Hepatocyte (in vitro differentiated cells): Measurements from ENCODE around the gene RPL6. TPM values are rescaled to one million over a fixed set of nuclear protein-coding genes. Genes with fewer than 3 reads are reported as not detected.

Experiments used
- DNase-seq: peaks from one replicate; pipeline ENCODE4 v3.0.0-alpha.2; 2016; ENCODE audit warnings: low spot score
- H2AFZ ChIP-seq: fragments of 200-600 bp; sonication (generic); 2 replicates; pipeline ENCODE4 v1.6.0; 2016; ENCODE audit warnings: antibody characterized with exemption, mild to moderate bottlenecking
- H3K27ac ChIP-seq: fragments of 200-600 bp; sonication (generic); 2 replicates; pipeline ENCODE4 v1.5.1; 2016; ENCODE audit warnings: mild to moderate bottlenecking
- H3K27me3 ChIP-seq: fragments of 200-600 bp; sonication (generic); 2 replicates; pipeline ENCODE4 v1.6.1; 2016
- H3K36me3 ChIP-seq: fragments of 200-600 bp; sonication (generic); replicated peaks from 2 replicates; pipeline ENCODE4 v1.5.1; 2016; ENCODE audit warnings: low read depth; ENCODE audit not compliant: insufficient read depth
- H3K4me1 ChIP-seq: fragments of 200-600 bp; sonication (generic); 2 replicates; pipeline ENCODE4 v1.5.1; 2016; ENCODE audit warnings: mild to moderate bottlenecking, moderate library complexity; ENCODE audit not compliant: insufficient read depth
- H3K4me2 ChIP-seq: fragments of 200-600 bp; sonication (generic); 2 replicates; pipeline ENCODE4 v1.6.0; 2016
- H3K4me3 ChIP-seq: fragments of 200-600 bp; sonication (generic); 2 replicates; pipeline ENCODE4 v1.5.1; 2016; ENCODE audit warnings: mild to moderate bottlenecking
- H3K79me2 ChIP-seq: fragments of 200-600 bp; sonication (generic); 2 replicates; pipeline ENCODE4 v1.6.0; 2017; ENCODE audit warnings: mild to moderate bottlenecking
- H3K9me2 ChIP-seq: fragments of 200-600 bp; sonication (generic); replicated peaks from 2 replicates; pipeline ENCODE4 v1.6.0; 2017; ENCODE audit warnings: mild to moderate bottlenecking; ENCODE audit not compliant: insufficient read depth
- H3K9me3 ChIP-seq: fragments of 200-600 bp; sonication (generic); 2 replicates; pipeline ENCODE4 v1.5.1; 2016; ENCODE audit warnings: low read depth, mild to moderate bottlenecking
- H4K20me1 ChIP-seq: fragments of 200-600 bp; sonication (generic); 2 replicates; pipeline ENCODE4 v1.6.0; 2016; ENCODE audit warnings: mild to moderate bottlenecking; ENCODE audit not compliant: insufficient read depth, poor library complexity, severe bottlenecking
- EZH2 ChIP-seq: fragments of 200-600 bp; sonication (generic); IDR thresholded peaks from 2 replicates; pipeline ENCODE4 v1.6.1; 2016; ENCODE audit warnings: antibody characterized with exemption, mild to moderate bottlenecking, borderline replicate concordance
- EZH2phosphoT487 ChIP-seq: fragments of 200-600 bp; sonication (generic); IDR thresholded peaks from one replicate; pipeline ENCODE4 v1.6.1; 2018; ENCODE audit warnings: antibody characterized with exemption, mild to moderate bottlenecking, low read depth, moderate library complexity; ENCODE audit not compliant: unreplicated experiment, severe bottlenecking
- WGBS: methylation state at CpG from one replicate; pipeline ENCODE4 v1.1.6; 2016; ENCODE audit warnings: low lambda C conversion rate; ENCODE audit errors: missing lambda C conversion rate; 5-methylcytosine and 5-hydroxymethylcytosine counted together
- polyA plus RNA-seq: library from polyadenylated mRNA; unstranded; fragments of >200 nt; fragmentation: Nextera tagmentation; extraction: Ambion mirVana; gene quantifications from 2 replicates; pipeline ENCODE4 v1.2.1, GENCODE V29; 2016
- total RNA-seq: library from RNA; depleted of rRNA; stranded (reverse); fragments of >200 nt; gene quantifications from 2 replicates; pipeline ENCODE4 v1.2.3, GENCODE V29; 2014
- TF ChIP-seq, protein P1 (sequence below): fragments of 200-600 bp; sonication (generic); IDR thresholded peaks from 2 replicates; pipeline ENCODE4 v1.5.1; 2016; ENCODE audit warnings: antibody characterized with exemption, mild to moderate bottlenecking; ENCODE audit not compliant: poor library complexity

Gene RPL6
- total and polyA plus RNA-seq, 2 experiments from 2014 or later, result 279 to 1,682 TPM

DNA sequence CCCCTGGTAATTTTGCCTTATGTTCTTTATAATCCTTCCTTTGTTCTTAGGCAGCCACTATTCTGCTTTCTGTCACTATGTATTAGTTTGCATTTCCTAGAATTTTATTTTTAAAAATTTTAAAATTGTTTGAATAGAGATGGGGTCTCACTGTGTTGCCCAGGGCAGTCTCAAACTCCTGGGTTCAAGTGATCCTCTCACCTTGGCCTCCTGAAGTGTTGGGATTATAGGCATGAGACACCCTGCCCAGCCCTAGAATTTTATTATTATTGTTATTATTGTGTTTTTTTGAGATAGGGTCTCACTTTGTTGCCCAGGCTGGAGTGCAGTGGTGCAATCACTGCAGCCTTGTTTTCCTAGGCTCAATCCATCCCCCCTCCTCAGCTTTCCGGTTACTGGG lies 12.0 kb upstream of the RPL6 start:
- Histone ChIP-seq H3K9me2 (no peaks in the 10 kb centered on the region), H3K4me3 (no peak overlapping the region), H3K4me2 (peak overlapping the region; percentile 80), H3K27me3 (no peaks in the 10 kb centered on the region), H3K9me3 (no peaks in the 10 kb centered on the region), H4K20me1 (peaks cover 32% of the 10 kb centered on the region), H3K27ac (peak overlapping the region; percentile 68), H2AFZ (no peak overlapping the region), H3K36me3 (no peaks in the 10 kb centered on the region), H3K79me2 (peaks cover 78% of the 10 kb centered on the region), H3K4me1 (peaks cover 37% of the 10 kb centered on the region)
- DNase-seq, result no peak
- WGBS, result 100% methylated on average over 1 of the region's 1 CpG
- TF ChIP-seq, protein P1, sequence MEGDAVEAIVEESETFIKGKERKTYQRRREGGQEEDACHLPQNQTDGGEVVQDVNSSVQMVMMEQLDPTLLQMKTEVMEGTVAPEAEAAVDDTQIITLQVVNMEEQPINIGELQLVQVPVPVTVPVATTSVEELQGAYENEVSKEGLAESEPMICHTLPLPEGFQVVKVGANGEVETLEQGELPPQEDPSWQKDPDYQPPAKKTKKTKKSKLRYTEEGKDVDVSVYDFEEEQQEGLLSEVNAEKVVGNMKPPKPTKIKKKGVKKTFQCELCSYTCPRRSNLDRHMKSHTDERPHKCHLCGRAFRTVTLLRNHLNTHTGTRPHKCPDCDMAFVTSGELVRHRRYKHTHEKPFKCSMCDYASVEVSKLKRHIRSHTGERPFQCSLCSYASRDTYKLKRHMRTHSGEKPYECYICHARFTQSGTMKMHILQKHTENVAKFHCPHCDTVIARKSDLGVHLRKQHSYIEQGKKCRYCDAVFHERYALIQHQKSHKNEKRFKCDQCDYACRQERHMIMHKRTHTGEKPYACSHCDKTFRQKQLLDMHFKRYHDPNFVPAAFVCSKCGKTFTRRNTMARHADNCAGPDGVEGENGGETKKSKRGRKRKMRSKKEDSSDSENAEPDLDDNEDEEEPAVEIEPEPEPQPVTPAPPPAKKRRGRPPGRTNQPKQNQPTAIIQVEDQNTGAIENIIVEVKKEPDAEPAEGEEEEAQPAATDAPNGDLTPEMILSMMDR, result no peak
- TF ChIP-seq EZH2 (no peak), EZH2phosphoT487 (no peak)

DNA sequence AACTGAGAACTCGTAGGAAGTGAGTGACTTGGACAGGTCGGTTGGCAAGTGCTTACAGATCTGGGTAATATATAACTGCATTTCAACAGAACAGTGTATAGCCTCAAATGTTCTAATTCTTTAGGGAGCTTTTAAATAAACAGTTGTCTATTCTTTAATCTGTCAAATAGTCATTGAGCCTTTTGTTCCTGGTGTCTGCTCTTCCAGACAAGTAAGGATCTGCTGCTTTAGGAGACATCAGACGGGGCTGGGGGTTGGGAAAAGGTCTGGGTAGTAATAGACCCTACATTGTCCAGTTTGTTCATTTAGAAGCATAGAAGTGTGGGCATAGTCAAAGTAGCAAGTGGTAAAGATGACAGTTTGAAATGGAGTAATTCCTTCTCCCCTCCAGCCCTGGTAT lies 11.3 kb upstream of the RPL6 start:
- H3K4me2 ChIP-seq, result peak overlapping the region; percentile 80
- H3K9me3 ChIP-seq, result no peaks in the 10 kb centered on the region
- no peaks in the 10 kb centered on the region for H3K9me2 ChIP-seq
- TF ChIP-seq, protein P1, result no peak
- TF ChIP-seq EZH2phosphoT487, result no peak
- no peaks in the 10 kb centered on the region for H3K36me3 ChIP-seq
- no peak overlapping the region for H2AFZ ChIP-seq
- H3K79me2 ChIP-seq, result peaks cover 72% of the 10 kb centered on the region
- peak overlapping the region; percentile 99 for H3K27ac ChIP-seq
- 76% methylated on average over 3 of the region's 3 CpGs for WGBS
- H3K4me3 ChIP-seq, result no peak overlapping the region
- H3K27me3 ChIP-seq, result no peaks in the 10 kb centered on the region
- peaks cover 28% of the 10 kb centered on the region for H4K20me1 ChIP-seq
- H3K4me1 ChIP-seq, result peaks cover 37% of the 10 kb centered on the region
- no peak for DNase-seq

DNA sequence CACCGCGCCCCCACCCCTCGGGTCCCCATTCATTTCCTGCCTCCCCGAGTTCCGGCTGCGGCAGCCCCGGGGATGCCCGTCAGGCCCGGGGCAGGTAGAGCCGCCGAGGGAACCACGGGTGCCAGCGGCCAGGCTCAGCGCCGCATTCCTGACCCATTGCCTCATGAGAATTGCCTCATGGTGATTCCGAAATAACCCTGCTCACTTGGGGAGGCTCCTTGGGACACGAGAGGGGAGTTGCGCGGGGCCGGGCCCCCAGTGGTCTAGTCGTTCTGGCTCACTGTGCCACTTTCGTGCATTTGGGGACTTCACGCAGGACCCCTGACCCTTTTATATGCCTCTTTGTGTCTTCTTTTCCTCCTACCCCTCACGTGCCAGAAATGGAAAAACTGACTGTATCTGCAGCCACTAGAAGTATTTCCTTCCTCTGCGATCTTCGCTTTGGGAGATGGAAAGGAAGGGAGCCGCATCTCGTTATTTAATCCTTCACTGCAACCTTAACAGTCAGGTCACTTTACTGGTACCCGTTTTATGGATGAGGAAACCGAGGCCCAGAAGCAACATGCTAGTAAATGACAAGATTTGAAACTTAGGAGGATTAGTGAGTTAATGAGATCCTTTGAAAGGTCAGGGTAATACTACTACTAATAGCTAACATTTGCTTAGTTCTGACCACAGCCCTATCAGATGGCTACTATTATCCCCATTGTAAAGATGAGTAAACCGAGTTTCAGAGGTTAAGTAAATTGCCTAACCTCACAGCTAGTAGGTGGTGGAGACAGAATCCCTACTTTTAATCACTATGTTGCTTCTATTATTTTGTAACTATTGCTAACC lies 10.1 kb upstream of the RPL6 start:
- no peak for TF ChIP-seq EZH2
- no peak for TF ChIP-seq EZH2phosphoT487
- TF ChIP-seq, protein P1, result peak; percentile 2
- 11% methylated on average over 18 of the region's 31 CpGs for WGBS
- peak; percentile 87 for DNase-seq
- Histone ChIP-seq H3K9me2 (no peaks in the 10 kb centered on the region), H3K27ac (peak overlapping the region; percentile 99), H3K36me3 (no peaks in the 10 kb centered on the region), H3K79me2 (peaks cover 60% of the 10 kb centered on the region), H4K20me1 (peaks cover 24% of the 10 kb centered on the region), H3K9me3 (no peaks in the 10 kb centered on the region), H3K27me3 (no peaks in the 10 kb centered on the region), H3K4me2 (peak overlapping the region; percentile 80), H3K4me1 (peaks cover 37% of the 10 kb centered on the region), H2AFZ (peak overlapping the region; percentile 73), H3K4me3 (peak overlapping the region; percentile 79)
